DOHH2 (cell line): ENCODE measurements around the gene BCAR3.

Experiments used
- H3F3A ChIP-seq: fragments of 200-600 bp; sonication (generic), shearing (Covaris generic); 2 replicates; pipeline ENCODE4 v1.6.0; 2016; ENCODE audit warnings: antibody characterized with exemption, mild to moderate bottlenecking; ENCODE audit not compliant: control insufficient read depth, insufficient read depth
- H3K27ac ChIP-seq: fragments of 200-600 bp; sonication (generic); 2 replicates; pipeline ENCODE4 v1.5.1; 2014; ENCODE audit warnings: low read depth, mild to moderate bottlenecking, low read length, moderate library complexity
- H3K27me3 ChIP-seq: fragments of 200-600 bp; sonication (generic); 2 replicates; pipeline ENCODE4 v1.6.1; 2014; ENCODE audit warnings: mild to moderate bottlenecking, low read length, mixed read lengths; ENCODE audit not compliant: control insufficient read depth
- H3K36me3 ChIP-seq: fragments of 200-600 bp; sonication (generic); 2 replicates; pipeline ENCODE4 v1.6.1; 2014; ENCODE audit warnings: mild to moderate bottlenecking, low read length, moderate library complexity, mixed read lengths; ENCODE audit not compliant: control insufficient read depth
- H3K4me1 ChIP-seq: fragments of 200-600 bp; sonication (generic); 2 replicates; pipeline ENCODE4 v1.6.1; 2014; ENCODE audit warnings: mild to moderate bottlenecking, low read length, mixed read lengths; ENCODE audit not compliant: control insufficient read depth
- H3K4me2 ChIP-seq: fragments of 200-600 bp; sonication (generic); 2 replicates; pipeline ENCODE4 v1.6.0; 2014; ENCODE audit warnings: mild to moderate bottlenecking, low read length, moderate library complexity
- H3K4me3 ChIP-seq: fragments of 200-600 bp; sonication (generic); 2 replicates; pipeline ENCODE4 v1.5.1; 2014; ENCODE audit warnings: mild to moderate bottlenecking, low read length, mixed read lengths
- H3K79me2 ChIP-seq: fragments of 200-600 bp; sonication (generic); 2 replicates; pipeline ENCODE4 v1.6.1; 2014; ENCODE audit warnings: mild to moderate bottlenecking, low read length, mixed read lengths; ENCODE audit not compliant: control insufficient read depth
- H3K9me2 ChIP-seq: fragments of 200-600 bp; sonication (generic); replicated peaks from 2 replicates; pipeline ENCODE4 v1.6.1; 2014; ENCODE audit warnings: mild to moderate bottlenecking, low read length, mixed read lengths; ENCODE audit not compliant: control insufficient read depth
- H3K9me3 ChIP-seq: fragments of 200-600 bp; sonication (generic); 2 replicates; pipeline ENCODE4 v1.6.1; 2014; ENCODE audit warnings: antibody characterized with exemption, low read length, mixed read lengths; ENCODE audit not compliant: control insufficient read depth, insufficient read depth
- H4K20me1 ChIP-seq: fragments of 200-600 bp; sonication (generic); 2 replicates; pipeline ENCODE4 v1.6.0; 2014; ENCODE audit warnings: low read depth, mild to moderate bottlenecking, antibody characterized with exemption, low read length, moderate library complexity; ENCODE audit not compliant: control insufficient read depth, insufficient read depth
- EZH2phosphoT487 ChIP-seq: fragments of 200-600 bp; sonication (generic); IDR thresholded peaks from 2 replicates; pipeline ENCODE4 v1.6.1; 2017; ENCODE audit warnings: borderline replicate concordance, mild to moderate bottlenecking, antibody characterized with exemption, low read length, moderate library complexity, mixed read lengths
- TF ChIP-seq, protein P1 (sequence below): fragments of 200-600 bp; sonication (generic); IDR thresholded peaks from one replicate; pipeline ENCODE4 v1.5.1; 2014; ENCODE audit warnings: antibody characterized with exemption, mild to moderate bottlenecking, low read depth, low read length; ENCODE audit not compliant: poor library complexity, severe bottlenecking

Gene BCAR3

GRCh38 chr1:93581917-93582850 lies 99.5 kb downstream of the BCAR3 start:
- TF ChIP-seq EZH2phosphoT487, result no peak
- TF ChIP-seq, protein P1, sequence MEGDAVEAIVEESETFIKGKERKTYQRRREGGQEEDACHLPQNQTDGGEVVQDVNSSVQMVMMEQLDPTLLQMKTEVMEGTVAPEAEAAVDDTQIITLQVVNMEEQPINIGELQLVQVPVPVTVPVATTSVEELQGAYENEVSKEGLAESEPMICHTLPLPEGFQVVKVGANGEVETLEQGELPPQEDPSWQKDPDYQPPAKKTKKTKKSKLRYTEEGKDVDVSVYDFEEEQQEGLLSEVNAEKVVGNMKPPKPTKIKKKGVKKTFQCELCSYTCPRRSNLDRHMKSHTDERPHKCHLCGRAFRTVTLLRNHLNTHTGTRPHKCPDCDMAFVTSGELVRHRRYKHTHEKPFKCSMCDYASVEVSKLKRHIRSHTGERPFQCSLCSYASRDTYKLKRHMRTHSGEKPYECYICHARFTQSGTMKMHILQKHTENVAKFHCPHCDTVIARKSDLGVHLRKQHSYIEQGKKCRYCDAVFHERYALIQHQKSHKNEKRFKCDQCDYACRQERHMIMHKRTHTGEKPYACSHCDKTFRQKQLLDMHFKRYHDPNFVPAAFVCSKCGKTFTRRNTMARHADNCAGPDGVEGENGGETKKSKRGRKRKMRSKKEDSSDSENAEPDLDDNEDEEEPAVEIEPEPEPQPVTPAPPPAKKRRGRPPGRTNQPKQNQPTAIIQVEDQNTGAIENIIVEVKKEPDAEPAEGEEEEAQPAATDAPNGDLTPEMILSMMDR, result no peak
- no peaks in the 10 kb centered on the region for H4K20me1 ChIP-seq
- H3K4me2 ChIP-seq, result no peak overlapping the region
- peaks cover 91% of the 10 kb centered on the region for H3K36me3 ChIP-seq
- H3K9me3 ChIP-seq, result no peaks in the 10 kb centered on the region
- H3K27ac ChIP-seq, result no peak overlapping the region
- no peaks in the 10 kb centered on the region; the same call in 1 of the 2 replicates for H3K79me2 ChIP-seq
- no peak overlapping the region for H3K4me3 ChIP-seq
- no peaks in the 10 kb centered on the region for H3F3A ChIP-seq
- no peaks in the 10 kb centered on the region for H3K9me2 ChIP-seq
- H3K4me1 ChIP-seq, result no peaks in the 10 kb centered on the region
- H3K27me3 ChIP-seq, result no peaks in the 10 kb centered on the region

DNA sequence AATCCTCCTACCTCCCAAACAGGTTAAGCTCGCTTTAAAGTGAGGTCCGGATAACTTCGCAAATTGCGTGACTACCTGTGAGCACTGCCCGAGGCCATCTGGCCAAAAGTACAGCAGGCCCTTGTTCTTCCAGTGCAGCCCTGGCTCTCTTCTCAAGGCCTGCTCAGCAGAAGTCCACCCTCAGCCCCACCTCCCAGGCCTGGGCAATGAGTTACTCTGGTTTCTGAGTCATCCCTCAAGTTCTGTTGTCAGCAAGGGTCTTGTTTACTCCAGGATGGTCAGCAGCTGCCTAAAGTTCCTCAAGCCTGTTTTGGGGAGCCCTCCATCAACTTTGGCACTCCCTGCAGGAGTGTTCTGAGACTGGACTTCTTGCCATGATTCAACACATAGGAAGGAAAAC lies 101.7 kb downstream of the BCAR3 start:
- Histone ChIP-seq H3K79me2 (no peaks in the 10 kb centered on the region; the same call in 1 of the 2 replicates), H3K9me2 (no peaks in the 10 kb centered on the region), H3F3A (no peaks in the 10 kb centered on the region), H4K20me1 (no peaks in the 10 kb centered on the region), H3K4me3 (no peak overlapping the region), H3K27me3 (no peaks in the 10 kb centered on the region), H3K9me3 (no peaks in the 10 kb centered on the region), H3K36me3 (peaks cover 93% of the 10 kb centered on the region), H3K4me1 (no peaks in the 10 kb centered on the region), H3K4me2 (no peak overlapping the region), H3K27ac (no peak overlapping the region)
- TF ChIP-seq, protein P1, result no peak
- no peak for TF ChIP-seq EZH2phosphoT487

DNA sequence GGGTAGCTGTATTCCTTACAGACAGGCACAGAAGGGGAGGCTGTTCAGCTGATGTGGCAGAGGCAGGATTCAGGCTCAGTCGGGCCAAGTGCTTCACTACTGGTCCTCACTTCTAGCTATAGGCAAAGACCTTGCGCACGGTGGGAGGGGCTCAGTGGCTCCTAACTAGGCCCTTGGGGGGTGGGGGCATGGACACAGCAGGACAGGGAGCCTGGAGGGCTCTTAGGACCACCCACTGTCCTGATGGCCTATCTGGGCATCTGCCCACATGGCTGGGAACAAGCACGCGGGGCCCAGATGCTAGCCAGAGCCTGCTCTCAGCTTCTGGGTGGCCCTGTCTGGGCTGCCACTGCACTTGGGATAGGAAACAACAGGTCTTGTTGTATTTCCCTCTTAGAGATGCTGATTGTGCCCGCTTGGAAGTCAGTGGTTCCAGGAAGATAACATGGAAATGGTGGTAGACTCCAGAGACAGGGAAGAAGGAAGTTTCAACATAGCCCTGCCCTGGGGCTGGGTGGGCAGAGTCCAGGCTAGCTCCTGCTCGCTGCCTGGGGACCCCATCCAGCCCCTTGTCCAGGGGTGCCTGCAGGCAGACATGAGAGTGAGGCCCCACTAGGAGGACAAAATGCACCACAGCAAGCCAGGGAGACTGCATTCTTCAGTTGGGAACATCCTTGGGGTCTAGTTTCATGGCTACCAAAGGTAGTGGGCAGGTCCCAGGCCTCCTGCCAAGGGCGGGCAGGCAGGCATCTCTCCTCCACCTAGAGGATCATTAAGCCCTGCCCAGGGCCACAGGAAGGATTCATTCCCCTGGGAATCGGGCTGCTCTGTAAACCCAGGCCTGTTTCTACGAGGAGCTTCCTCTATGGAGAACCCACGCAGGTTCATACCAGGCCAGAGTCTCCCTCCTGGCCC lies 102.5 kb downstream of the BCAR3 start:
- H3K9me2 ChIP-seq, result no peaks in the 10 kb centered on the region
- no peak overlapping the region for H3K4me3 ChIP-seq
- no peaks in the 10 kb centered on the region for H3F3A ChIP-seq
- no peaks in the 10 kb centered on the region for H3K27me3 ChIP-seq
- no peaks in the 10 kb centered on the region for H4K20me1 ChIP-seq
- no peak overlapping the region for H3K27ac ChIP-seq
- H3K9me3 ChIP-seq, result no peaks in the 10 kb centered on the region
- H3K36me3 ChIP-seq, result peaks cover 93% of the 10 kb centered on the region
- no peaks in the 10 kb centered on the region for H3K4me1 ChIP-seq
- no peaks in the 10 kb centered on the region; the same call in 1 of the 2 replicates for H3K79me2 ChIP-seq
- no peak overlapping the region for H3K4me2 ChIP-seq
- TF ChIP-seq, protein P1, result no peak
- no peak for TF ChIP-seq EZH2phosphoT487
